Measurements from ENCODE around the gene HOXC11. TPM values are rescaled to one million over a fixed set of nuclear protein-coding genes. Genes with fewer than 3 reads are reported as not detected.

The HOXC11 gene
- under 1 TPM in 3 of 4 donors, not detected in 1; 0.20 to 0.63 (median 0.60) TPM for total RNA-seq

- Histone ChIP-seq H3K9me3 (no peaks in the 10 kb centered on the region), H3K36me3 (no peaks in the 10 kb centered on the region), H3K27me3 (peaks cover 0 to 99% of the 10 kb centered on the region in 2 donors), H3K27ac (peak within 1 kb of the TSS in 2 of 4 donors; percentile 4 to 18), H3K4me1 (peaks cover 0 to 35% (median 21%) of the 10 kb centered on the region in 4 donors), H3K4me3 (peak within 1 kb of the TSS; percentile 25 to 49 (median 42))
- TF ChIP-seq CTCF (IDR thresholded peaks at IDR 0.05) (no peak), EP300 (IDR thresholded peaks at IDR 0.05) (no peak), POLR2A (IDR thresholded peaks at IDR 0.05) (no peak)
- WGBS, 2 donors = 8 to 10% methylated on average over 21 of the region's 21 CpGs
- DNase-seq (ENCODE audit: low spot score in 2 of 2) = no peak
These were observed at the start of gene HOXC11 for GRCh38 chr12:53972722-53973235. TSS of gene HOXC11 (plus strand) at chr12:53973126. CDS start at chr12:53973242, 116 bp downstream.

GRCh38 chr12:53924521-53925405, 48.2 kb upstream of the HOXC11 start:
- WGBS, 2 donors = 39 to 52% methylated on average over 2 of the region's 2 CpGs
- no peak for DNase-seq (ENCODE audit: low spot score in 2 of 2)
- H3K36me3 ChIP-seq = no peaks in the 10 kb centered on the region
- H3K27me3 ChIP-seq = peaks cover 0 to 100% of the 10 kb centered on the region in 2 donors
- TF ChIP-seq EP300 (IDR thresholded peaks at IDR 0.05) (no peak), CTCF (IDR thresholded peaks at IDR 0.05) (no peak), POLR2A (IDR thresholded peaks at IDR 0.05) (no peak)
- H3K4me3 ChIP-seq = no peak overlapping the region
- peaks cover 0 to 10% (median 0%) of the 10 kb centered on the region in 4 donors for H3K4me1 ChIP-seq
- H3K27ac ChIP-seq = no peak overlapping the region
- H3K9me3 ChIP-seq = no peaks in the 10 kb centered on the region

- Histone ChIP-seq H3K9me3 (no peaks in the 10 kb centered on the region), H3K4me1 (peaks cover 0 to 10% (median 0%) of the 10 kb centered on the region in 4 donors), H3K27me3 (peaks cover 4 to 100% of the 10 kb centered on the region in 2 donors), H3K4me3 (no peak overlapping the region), H3K27ac (no peak overlapping the region), H3K36me3 (no peaks in the 10 kb centered on the region)
- no peak for TF ChIP-seq CTCF (IDR thresholded peaks at IDR 0.05)
- TF ChIP-seq EP300 (IDR thresholded peaks at IDR 0.05) = no peak
- TF ChIP-seq POLR2A (IDR thresholded peaks at IDR 0.05) = no peak
- 4 to 6% methylated on average over 29 to 36 of the region's 45 CpGs for WGBS, 2 donors
- no peak for DNase-seq (ENCODE audit: low spot score in 2 of 2)
These were observed 45.5 kb upstream of the HOXC11 start for GRCh38 chr12:53927220-53928029.

- H3K9me3 ChIP-seq = no peaks in the 10 kb centered on the region
- DNase-seq (ENCODE audit: low spot score in 2 of 2) = no peak
- H3K27ac ChIP-seq = no peak overlapping the region
- H3K27me3 ChIP-seq = peaks cover 4 to 100% of the 10 kb centered on the region in 2 donors
- no peak overlapping the region for H3K4me3 ChIP-seq
- no peaks in the 10 kb centered on the region for H3K36me3 ChIP-seq
- WGBS, 2 donors = 4 to 5% methylated on average over 29 to 31 of the region's 31 CpGs
- TF ChIP-seq EP300 (IDR thresholded peaks at IDR 0.05) = no peak
- TF ChIP-seq CTCF (IDR thresholded peaks at IDR 0.05) = no peak
- TF ChIP-seq POLR2A (IDR thresholded peaks at IDR 0.05) = no peak
- peaks cover 0 to 10% (median 0%) of the 10 kb centered on the region in 4 donors for H3K4me1 ChIP-seq
These were observed 44.7 kb upstream of the HOXC11 start for GRCh38 chr12:53928054-53928835.

Measured in tibial nerve (tissue), 4 donors.